ENCODE measurements around the gene HPSE2. TPM values are rescaled to one million over a fixed set of nuclear protein-coding genes. Genes with fewer than 3 reads are reported as not detected.

The HPSE2 gene
- total RNA-seq, 1 experiment from 2014 or later = not detected

GRCh38 chr10:98687685-98688084, 548.0 kb downstream of the HPSE2 start:
- Histone ChIP-seq H3K27me3 (ENCODE audit: control insufficient read depth, insufficient read depth, low read length) (no peaks in the 10 kb centered on the region), H3K4me3 (ENCODE audit: low read depth in 2 of 2, low read length in 2 of 2) (no peak overlapping the region), H3K27ac (ENCODE audit: low read length) (no peak overlapping the region), H3K36me3 (ENCODE audit: control insufficient read depth, insufficient read depth, low read length) (no peaks in the 10 kb centered on the region), H3K4me1 (ENCODE audit: control insufficient read depth, insufficient read depth, low read length) (no peaks in the 10 kb centered on the region), H3K9me3 (ENCODE audit: control insufficient read depth, insufficient read depth, low read depth, low read length) (peaks cover 14% of the 10 kb centered on the region; the same call in 1 of the 2 replicates)
- no peak for DNase-seq (ENCODE audit: low read depth, low spot score)
- CTCF ChIA-PET = no interaction called here
- in situ Hi-C loops (cut with HindIII; ENCODE audit: low pct_unique_long_range_greater_than_20kb, low sequenced_read_pairs) (no loop called here), intact Hi-C loops (cut with micrococcal nuclease; ENCODE audit: unreplicated experiment) (no loop called here)
- no TSS peak for BruUV-seq (replicated peaks)
- TF ChIP-seq TCF7L2 (IDR thresholded peaks at IDR 0.05; ENCODE audit: low read depth, low read length) (no peak), POLR2AphosphoS5 (IDR thresholded peaks at IDR 0.05; ENCODE audit: low read depth, low read length) (no peak), REST (IDR thresholded peaks at IDR 0.05; ENCODE audit: insufficient read depth in 1 of 2, low read depth in 2 of 2, low read length in 1 of 2) (no peak), SIN3A (IDR thresholded peaks at IDR 0.05; ENCODE audit: borderline replicate concordance, insufficient read depth, low read depth, low read length) (no peak), CTCF (IDR thresholded peaks at IDR 0.05) (no peak)
- no peak for ATAC-seq
- POLR2A ChIA-PET = no interaction called here

- no peak for ATAC-seq
- Histone ChIP-seq H3K9me3 (ENCODE audit: control insufficient read depth, insufficient read depth, low read depth, low read length) (peaks cover 14% of the 10 kb centered on the region; the same call in 1 of the 2 replicates), H3K4me3 (ENCODE audit: low read depth in 2 of 2, low read length in 2 of 2) (no peak overlapping the region), H3K27me3 (ENCODE audit: control insufficient read depth, insufficient read depth, low read length) (no peaks in the 10 kb centered on the region), H3K4me1 (ENCODE audit: control insufficient read depth, insufficient read depth, low read length) (no peaks in the 10 kb centered on the region), H3K36me3 (ENCODE audit: control insufficient read depth, insufficient read depth, low read length) (no peaks in the 10 kb centered on the region), H3K27ac (ENCODE audit: low read length) (no peak overlapping the region)
- BruUV-seq (replicated peaks) = no TSS peak
- no peak for DNase-seq (ENCODE audit: low read depth, low spot score)
- intact Hi-C loops (cut with micrococcal nuclease; ENCODE audit: unreplicated experiment) = no loop called here
- POLR2A ChIA-PET = no interaction called here
- CTCF ChIA-PET = no interaction called here
- in situ Hi-C loops (cut with HindIII; ENCODE audit: low pct_unique_long_range_greater_than_20kb, low sequenced_read_pairs) = no loop called here
- TF ChIP-seq SIN3A (IDR thresholded peaks at IDR 0.05; ENCODE audit: borderline replicate concordance, insufficient read depth, low read depth, low read length) (no peak), CTCF (IDR thresholded peaks at IDR 0.05) (no peak), POLR2AphosphoS5 (IDR thresholded peaks at IDR 0.05; ENCODE audit: low read depth, low read length) (no peak), TCF7L2 (IDR thresholded peaks at IDR 0.05; ENCODE audit: low read depth, low read length) (no peak), REST (IDR thresholded peaks at IDR 0.05; ENCODE audit: insufficient read depth in 1 of 2, low read depth in 2 of 2, low read length in 1 of 2) (no peak)
These were observed 551.4 kb downstream of the HPSE2 start for GRCh38 chr10:98684019-98684899.
